GM12892 (cell line): ENCODE data around the gene MLKL.

ENCODE experiments used
- DNase-seq: peaks from one replicate; pipeline ENCODE4 v3.0.0; 2011; ENCODE audit not compliant: insufficient read length
- FAIRE-seq: peaks from 2 replicates; lab custom pipeline; 2011; peaks lifted over from hg19 to GRCh38; lab: Jason Lieb, UNC
- POLR2A ChIP-seq: IDR thresholded peaks from 2 replicates; pipeline ENCODE4 v1.6.1; 2011; ENCODE audit warnings: low read depth, low read length, control low read depth
- POLR2AphosphoS5 ChIP-seq: IDR thresholded peaks from 2 replicates; pipeline ENCODE4 v1.6.1; 2011; ENCODE audit warnings: low read depth, low read length, control low read depth
- TAF1 ChIP-seq: IDR thresholded peaks from 2 replicates; pipeline ENCODE4 v1.6.1; 2011; ENCODE audit warnings: low read depth, mild to moderate bottlenecking, control low read depth, low read length, borderline replicate concordance

Gene MLKL

DNA sequence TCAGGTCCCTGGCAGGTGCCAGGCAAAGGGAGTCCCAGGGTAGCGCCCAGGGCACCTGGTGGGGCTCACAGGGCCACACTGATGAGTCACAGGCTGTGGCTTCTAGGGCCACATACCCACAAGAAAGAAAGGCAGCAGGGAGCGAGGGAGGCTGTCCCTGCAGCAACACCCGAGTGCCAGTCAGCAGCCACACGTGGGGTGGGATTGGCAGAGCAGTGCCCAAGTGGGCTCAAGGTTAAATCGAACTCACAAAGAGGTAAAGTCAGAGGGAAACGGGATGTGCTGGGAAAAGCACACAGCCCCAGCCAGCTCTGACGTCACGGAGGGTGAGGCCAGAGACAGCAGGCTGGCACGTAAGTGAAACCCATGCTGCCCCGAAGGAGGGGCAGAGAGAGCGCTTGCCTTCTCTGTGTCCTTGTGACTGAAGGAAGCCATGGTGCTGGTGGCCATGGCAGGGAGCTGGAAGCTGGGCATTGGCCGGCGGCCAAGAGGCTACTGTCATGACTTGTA, 40.2 kb upstream of the MLKL start:
- no peak for FAIRE-seq

DNA sequence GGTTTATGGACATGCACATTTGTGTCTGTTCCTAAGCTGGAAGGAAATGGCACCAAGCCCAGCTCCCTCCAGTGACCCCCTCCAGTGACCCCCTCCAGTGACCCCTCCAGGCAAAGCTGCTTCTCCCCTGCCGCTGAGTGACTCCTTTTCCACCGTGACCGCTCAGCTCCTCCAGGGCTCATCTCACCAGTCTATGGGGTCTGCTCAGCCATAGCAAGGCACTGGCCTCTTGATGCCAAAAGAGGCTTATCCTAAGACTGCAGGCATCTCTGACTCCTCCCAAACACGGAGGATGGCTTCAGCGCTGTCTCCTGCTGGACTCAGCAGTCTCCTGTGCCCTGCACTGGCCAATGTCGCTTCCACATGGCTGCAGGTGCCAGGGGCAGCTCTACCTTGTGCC, 38.6 kb upstream of the MLKL start:
- TF ChIP-seq POLR2A (no peak), TAF1 (no peak), POLR2AphosphoS5 (no peak)
- no peak for FAIRE-seq
- DNase-seq = no peak

More for the DNA sequence above, 40.2 kb upstream of the MLKL start:
- TF ChIP-seq POLR2AphosphoS5 (no peak), TAF1 (no peak), POLR2A (no peak)
- DNase-seq = no peak

DNA sequence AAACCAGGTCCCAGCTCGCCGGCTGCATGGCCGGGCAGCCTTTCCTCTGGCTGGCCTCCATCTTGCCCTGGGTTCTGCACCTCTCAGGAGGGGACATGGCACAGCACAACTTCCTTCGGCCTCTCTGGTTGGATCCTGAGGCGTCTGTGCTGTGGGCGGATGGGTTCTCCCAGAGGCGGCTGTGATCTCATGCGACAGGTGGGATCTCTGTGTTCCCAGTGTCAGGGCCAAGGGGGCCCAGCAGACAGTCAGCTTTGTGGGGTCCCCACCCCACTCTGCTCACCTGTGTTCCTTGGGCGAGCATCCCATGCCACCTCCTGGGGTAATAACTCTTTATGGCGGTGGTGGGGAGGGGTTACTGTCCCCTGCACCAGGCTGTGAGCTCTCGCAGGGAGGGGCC, 38.2 kb upstream of the MLKL start:
- FAIRE-seq (no peak), DNase-seq (no peak)
- TF ChIP-seq POLR2A (no peak), TAF1 (no peak), POLR2AphosphoS5 (no peak)

DNA sequence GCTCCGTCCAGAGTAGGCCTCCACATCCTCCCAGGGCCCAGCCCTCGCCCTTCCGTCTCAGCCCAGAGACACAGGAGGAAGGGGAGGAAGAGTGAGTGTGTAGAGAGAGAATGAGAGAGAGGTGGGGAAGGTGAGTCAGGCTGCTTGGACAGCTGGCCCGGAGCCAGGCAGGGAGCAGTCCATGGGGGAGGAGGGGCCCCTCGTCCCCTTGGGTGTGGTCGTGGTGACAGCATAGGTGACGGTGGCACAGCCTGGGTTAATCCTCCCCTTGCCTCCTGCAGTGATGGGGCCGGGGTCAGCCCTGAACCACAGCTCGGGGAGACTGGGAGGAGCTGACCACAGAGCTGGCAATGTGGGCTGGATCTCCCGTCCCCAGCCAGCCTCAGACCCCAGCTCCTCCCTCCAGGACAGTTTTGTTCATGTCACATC, 37.5 kb upstream of the MLKL start:
- no peak for FAIRE-seq

DNA sequence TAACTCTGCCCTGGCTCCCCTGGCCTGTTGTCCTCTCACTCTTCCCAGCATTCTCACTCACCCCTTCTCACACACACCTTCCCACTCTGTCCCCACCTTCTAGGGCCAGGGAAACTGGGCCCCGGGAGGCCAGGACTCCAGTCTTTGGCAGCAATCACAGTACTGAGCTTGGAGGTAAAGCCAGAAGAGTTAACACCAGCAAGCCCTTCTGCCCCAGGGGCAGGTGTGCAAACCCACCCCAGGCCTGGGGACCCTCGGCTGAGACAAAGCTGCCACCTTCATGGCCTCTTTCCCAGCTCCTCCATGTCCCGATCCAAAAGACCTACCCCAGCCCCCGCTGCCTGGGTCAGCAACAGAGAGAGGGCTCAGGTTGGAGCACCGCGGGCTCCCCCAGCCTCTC, 36.9 kb upstream of the MLKL start:
- TF ChIP-seq TAF1 (no peak), POLR2A (no peak), POLR2AphosphoS5 (no peak)
- no peak for FAIRE-seq

More for the DNA sequence above, 37.5 kb upstream of the MLKL start:
- no peak for DNase-seq
- TF ChIP-seq TAF1 = no peak
- no peak for TF ChIP-seq POLR2A

DNA sequence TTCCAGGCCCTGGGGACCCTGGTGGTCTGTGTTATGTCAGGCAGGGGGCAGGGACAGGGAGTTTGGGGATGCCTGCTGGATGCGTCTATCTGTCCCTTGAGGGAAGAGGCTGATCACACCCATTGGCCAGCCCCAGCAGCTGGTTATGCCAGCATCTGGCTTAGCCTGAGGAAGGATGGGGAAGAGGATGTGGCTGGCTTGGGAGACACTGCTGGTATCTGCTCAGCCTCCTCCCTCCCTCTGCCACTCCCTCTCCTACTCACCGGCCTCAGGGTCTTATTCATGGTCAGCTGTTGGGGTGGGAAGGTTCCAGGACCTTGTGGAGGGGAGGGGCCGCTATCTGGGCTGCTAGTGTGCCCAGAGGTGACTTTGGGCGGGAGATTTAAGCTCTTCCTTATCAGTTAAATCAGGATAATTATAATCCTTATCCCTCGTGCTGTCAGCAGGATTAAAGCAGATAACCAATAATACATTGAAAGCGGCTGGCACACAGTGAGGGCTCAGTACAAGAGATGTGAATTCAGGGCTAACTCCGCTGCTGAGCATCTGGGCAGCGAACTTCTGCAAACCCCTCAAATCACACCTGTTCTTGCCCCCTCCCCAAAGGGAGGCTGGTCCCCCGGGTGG, 36.0 kb upstream of the MLKL start:
- no peak for TF ChIP-seq TAF1
- no peak for TF ChIP-seq POLR2A
- no peak for TF ChIP-seq POLR2AphosphoS5
- no peak for FAIRE-seq

More for the DNA sequence above, 36.9 kb upstream of the MLKL start:
- DNase-seq = no peak

DNA sequence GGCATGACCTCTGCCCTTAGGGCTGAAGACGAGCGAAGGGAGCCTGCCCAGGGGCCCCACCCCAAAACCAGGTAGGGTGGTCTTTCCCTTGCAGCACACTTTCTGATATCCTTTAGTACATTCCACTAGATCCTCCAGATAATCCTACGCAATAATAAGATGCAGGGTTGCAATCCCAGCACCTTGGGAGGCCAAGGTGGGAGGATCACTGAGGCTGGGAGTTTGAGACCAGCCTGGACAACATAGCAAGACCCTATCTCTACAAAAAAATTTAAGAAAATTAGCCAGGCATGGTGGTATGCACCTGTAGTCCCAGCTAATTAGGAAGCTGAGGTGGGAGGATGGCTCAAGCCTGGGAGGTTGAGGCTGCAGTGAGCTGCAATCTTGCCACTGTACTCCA, 34.9 kb upstream of the MLKL start:
- FAIRE-seq (no peak), DNase-seq (no peak)
- TF ChIP-seq POLR2AphosphoS5 (no peak), TAF1 (no peak), POLR2A (no peak)

More for the DNA sequence above, 36.0 kb upstream of the MLKL start:
- no peak for DNase-seq

DNA sequence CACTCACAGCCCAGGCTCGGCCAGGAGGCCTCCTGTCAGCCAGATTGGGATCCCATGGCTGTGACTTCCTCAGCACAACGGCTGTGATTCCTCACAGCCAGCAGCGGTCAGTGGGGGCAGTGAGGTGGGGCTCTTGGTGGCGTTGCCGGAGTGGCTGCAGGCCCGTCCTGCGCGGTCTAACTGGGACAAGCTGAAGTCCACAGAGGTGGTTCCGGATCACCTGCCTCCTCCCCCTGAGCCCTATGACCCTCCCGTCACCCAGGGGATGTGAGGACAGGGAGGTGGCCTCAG, 34.4 kb upstream of the MLKL start:
- no peak for FAIRE-seq
- no peak for DNase-seq
- no peak for TF ChIP-seq TAF1
- TF ChIP-seq POLR2A = no peak
- TF ChIP-seq POLR2AphosphoS5 = no peak

DNA sequence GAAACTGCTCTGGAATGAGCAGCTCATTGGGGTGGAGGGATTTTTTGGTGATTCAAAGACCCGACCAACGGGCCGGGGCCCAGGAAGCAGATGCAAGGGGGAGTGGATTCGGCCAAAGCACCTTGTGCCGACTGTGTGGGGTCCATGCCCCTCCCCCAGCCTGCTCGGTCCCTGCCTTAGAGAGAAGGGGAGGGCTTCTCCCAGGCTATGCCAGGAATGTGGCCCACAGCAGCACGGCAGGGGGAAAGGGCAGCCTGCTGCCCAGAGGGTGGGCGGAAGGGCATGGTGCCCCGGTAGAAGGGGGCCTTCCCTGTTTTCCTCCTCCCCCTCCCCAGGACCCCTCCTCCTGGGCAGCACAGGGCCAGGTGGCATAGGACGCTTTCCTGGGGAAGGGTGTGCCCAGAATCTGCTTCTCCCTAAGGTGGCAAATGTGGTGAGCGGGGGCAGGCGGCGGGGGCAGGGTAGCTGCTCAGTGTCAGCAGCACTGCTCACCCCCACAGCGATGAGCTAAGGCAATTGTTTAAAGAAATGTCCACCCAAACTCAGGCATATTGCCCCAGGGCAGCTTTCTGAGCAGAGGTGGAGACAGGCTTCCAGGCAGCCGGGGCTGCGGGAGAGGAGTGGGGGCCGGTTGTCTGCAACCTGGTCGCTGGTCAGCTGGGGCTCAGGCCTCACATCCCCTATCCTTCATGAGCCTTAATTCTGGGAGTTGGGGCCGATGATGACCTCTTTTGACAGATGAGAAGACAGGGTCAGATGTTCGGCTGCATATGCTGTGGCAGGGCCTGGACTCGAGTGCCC, 33.9 kb upstream of the MLKL start:
- TF ChIP-seq POLR2A = no peak
- TF ChIP-seq POLR2AphosphoS5 = no peak
- no peak for TF ChIP-seq TAF1
- DNase-seq (no peak), FAIRE-seq (no peak)

DNA sequence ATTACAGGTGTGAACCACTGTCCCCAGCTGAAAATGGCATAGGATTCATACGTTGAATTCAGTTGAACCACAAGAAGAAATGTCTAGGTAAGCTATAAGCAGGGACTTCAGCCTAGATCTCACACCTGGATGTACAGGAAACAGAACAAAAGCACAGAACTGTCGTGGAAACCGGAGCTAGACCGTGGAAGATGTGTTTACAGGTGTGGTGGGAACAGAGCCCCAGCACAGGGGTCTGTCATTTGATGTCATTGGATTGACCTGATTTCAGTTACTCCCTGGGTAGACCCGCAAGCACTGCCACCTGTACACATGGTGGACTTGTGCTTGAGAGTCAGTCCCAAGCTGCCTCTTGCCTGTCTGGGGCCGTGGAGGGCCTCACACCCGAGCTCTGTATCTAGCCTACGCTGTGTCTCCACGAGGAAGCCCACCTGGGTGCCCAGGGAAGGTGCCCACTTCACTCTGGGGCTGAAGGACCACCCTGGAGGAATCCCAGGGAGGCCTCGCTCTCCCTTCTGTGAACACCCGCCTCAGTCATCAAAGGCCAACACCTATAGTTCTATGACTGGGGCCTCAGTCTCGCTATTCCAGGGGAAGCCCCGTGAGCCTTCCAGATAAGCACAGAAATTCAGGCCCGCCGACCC, 32.2 kb upstream of the MLKL start:
- FAIRE-seq = no peak
- TF ChIP-seq TAF1 = no peak
- TF ChIP-seq POLR2A = no peak
- no peak for TF ChIP-seq POLR2AphosphoS5

DNA sequence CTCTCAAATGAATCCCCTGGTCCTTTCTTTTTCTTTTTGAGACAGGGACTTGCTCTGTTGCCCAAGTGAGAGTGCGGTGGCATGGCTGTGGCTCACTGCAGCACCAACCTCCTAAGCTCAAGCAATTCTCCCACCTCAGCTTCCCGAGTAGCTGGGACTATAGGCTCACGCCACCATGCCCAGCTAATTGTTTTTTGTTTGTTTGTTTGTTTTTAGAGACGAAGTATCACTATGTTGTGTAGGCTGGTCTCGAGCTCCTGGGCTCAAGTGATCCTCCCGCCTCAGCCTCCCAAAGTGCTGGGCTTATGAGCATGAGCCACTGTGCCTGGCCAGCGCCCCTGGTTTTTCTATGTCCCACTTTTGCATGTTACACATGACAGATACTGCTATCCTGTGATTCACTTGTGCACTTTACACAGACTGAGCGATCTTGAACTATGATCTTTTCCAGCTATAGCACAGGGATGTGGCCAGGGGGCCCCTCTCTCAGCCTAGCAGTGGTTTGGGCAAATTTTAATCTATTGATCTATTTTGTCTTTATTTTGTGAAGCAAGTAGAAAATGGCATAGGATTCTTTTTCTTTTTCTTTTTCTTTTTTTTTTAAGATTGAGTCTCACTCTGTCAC, 31.3 kb upstream of the MLKL start:
- no peak for FAIRE-seq
- TF ChIP-seq POLR2AphosphoS5 (no peak), POLR2A (no peak), TAF1 (no peak)
- no peak for DNase-seq

More for the DNA sequence above, 32.2 kb upstream of the MLKL start:
- no peak for DNase-seq

DNA sequence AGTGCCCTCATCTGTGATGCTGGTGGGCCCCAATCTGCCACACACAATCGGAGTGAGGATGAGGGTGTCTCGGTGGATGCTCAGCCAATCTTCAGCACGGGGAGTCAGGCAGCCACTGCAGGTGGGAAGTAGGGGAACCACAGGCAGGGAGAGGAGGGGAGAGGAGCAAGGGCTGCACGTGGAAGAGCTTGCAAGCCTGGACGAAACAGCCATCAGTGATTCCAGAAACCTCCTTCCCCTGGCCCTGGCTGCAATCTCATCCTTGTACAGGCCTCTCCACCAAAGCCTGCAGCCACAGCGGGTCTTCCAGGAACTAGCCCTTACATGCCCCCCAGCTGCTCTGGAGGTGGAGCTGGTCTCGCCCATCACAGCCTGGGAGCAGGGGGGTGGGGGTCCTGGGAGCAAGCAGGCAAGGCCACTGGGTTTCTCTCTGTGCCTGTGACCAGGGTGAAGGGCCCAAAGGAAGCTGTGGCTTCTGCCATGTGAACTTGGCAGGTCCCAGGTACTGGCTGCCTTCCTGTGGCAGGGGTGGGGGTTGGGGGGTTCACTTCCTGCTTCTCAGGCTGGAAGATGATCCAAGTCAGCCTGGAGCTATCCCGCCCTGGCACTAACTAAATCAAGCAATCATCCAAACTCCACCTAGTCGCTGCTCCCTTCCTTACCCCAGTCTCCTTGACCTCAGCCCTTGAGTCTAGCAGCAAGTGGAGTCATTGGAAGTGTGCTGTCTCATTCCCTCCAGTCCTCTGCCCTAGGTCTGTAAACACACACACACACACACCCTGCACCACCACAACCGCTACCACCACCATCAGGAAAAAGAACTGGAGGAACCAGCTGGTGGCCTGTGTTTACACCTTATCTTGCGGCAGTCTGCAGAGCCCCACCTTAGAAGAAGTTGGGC, 29.4 kb upstream of the MLKL start:
- no peak for TF ChIP-seq POLR2AphosphoS5
- TF ChIP-seq TAF1 = no peak
- TF ChIP-seq POLR2A = no peak
- DNase-seq = no peak
- FAIRE-seq = peak; percentile 65
